T-helper 17 cell (primary cell): ENCODE results near the gene CCNT2. TPM values are rescaled to one million over a fixed set of nuclear protein-coding genes. Genes with fewer than 3 reads are reported as not detected.
"Not testable (repeated sequence)": the region's sequence is repeated elsewhere in the genome, so short reads cannot be mapped to it uniquely, and the experiment has no call there.

Experiments used
- ATAC-seq: fragments of 150-1000 bp; cut with Tn5 transposase; 2 replicates; pipeline ENCODE4 v1.10.0; 2021; ENCODE audit warnings: mild to moderate bottlenecking, moderate library complexity
- DNase-seq, 3 donors: peaks; one replicate each; pipeline versions ENCODE4 v3.0.0 to v3.0.0-alpha.2; 2020 to 2021
- H3K9me3 ChIP-seq: one replicate; pipeline ENCODE4 v1.7.0; 2013; ENCODE audit warnings: low read length, mild to moderate bottlenecking; ENCODE audit not compliant: control insufficient read depth, poor library complexity, severe bottlenecking
- H3K27ac Mint-ChIP-seq: one replicate; pipeline ENCODE4 v1.8.0; 2022; ENCODE audit warnings: mild to moderate bottlenecking, moderate library complexity, mixed read lengths
- H3K27me3 Mint-ChIP-seq: one replicate; pipeline ENCODE4 v1.8.0; 2022; ENCODE audit warnings: mixed read lengths
- H3K36me3 Mint-ChIP-seq: one replicate; pipeline ENCODE4 v1.8.0; 2022; ENCODE audit warnings: low read depth, mixed read lengths
- H3K4me1 Mint-ChIP-seq: one replicate; pipeline ENCODE4 v1.8.0; 2022; ENCODE audit warnings: mild to moderate bottlenecking, mixed read lengths
- H3K4me3 Mint-ChIP-seq: one replicate; pipeline ENCODE4 v1.8.0; 2022; ENCODE audit warnings: mild to moderate bottlenecking, moderate library complexity, mixed read lengths
- total RNA-seq, 4 donors: library from RNA in 2 of 4; stranded (reverse) in 2 of 4; gene quantifications; one replicate each; pipeline ENCODE4 v1.2.3 and lab custom pipeline; 2022 to 2026

Gene CCNT2
- total RNA-seq (10 to 100 TPM; 56.9 to 80.5 TPM), total RNA-seq (lab: John Stamatoyannopoulos, UW) (105 to 134 reads per million in 2 donors)

- DNase-seq, result peak; percentile 100
- Mint-ChIP-seq H3K27me3 (no peaks in the 10 kb centered on the region), H3K27ac (peak within 1 kb of the TSS; percentile 100), H3K4me1 (peaks cover 27% of the 10 kb centered on the region), H3K36me3 (peaks cover 9% of the 10 kb centered on the region), H3K4me3 (peak within 1 kb of the TSS; percentile 99)
- ATAC-seq, result peak; percentile 86
- no peaks in the 10 kb centered on the region for H3K9me3 ChIP-seq
Measured at GRCh38 chr2:134918526-134919340, at the start of gene CCNT2. Gene CCNT2, plus strand, starts transcription at chr2:134918822. Its CDS starts 33 bp downstream, at chr2:134918855.

GRCh38 chr2:134869946-134870736, 48.5 kb upstream of the CCNT2 start:
- no peaks in the 10 kb centered on the region for H3K36me3 Mint-ChIP-seq
- no peaks in the 10 kb centered on the region for H3K9me3 ChIP-seq
- no peak overlapping the region for H3K27ac Mint-ChIP-seq
- no peak overlapping the region for H3K4me3 Mint-ChIP-seq
- H3K27me3 Mint-ChIP-seq, result no peaks in the 10 kb centered on the region
- no peak for ATAC-seq
- H3K4me1 Mint-ChIP-seq, result no peaks in the 10 kb centered on the region
- DNase-seq, result no peak

- no peaks in the 10 kb centered on the region for H3K4me1 Mint-ChIP-seq
- peaks cover 3% of the 10 kb centered on the region for H3K9me3 ChIP-seq
- no peaks in the 10 kb centered on the region for H3K36me3 Mint-ChIP-seq
- no peaks in the 10 kb centered on the region for H3K27me3 Mint-ChIP-seq
- DNase-seq (no peak), ATAC-seq (no peak)
- no peak overlapping the region for H3K4me3 Mint-ChIP-seq
- no peak overlapping the region for H3K27ac Mint-ChIP-seq
Measured at GRCh38 chr2:134873152-134873551, 45.5 kb upstream of the CCNT2 start.

- Mint-ChIP-seq H3K36me3 (no peaks in the 10 kb centered on the region), H3K4me3 (no peak overlapping the region), H3K27me3 (no peaks in the 10 kb centered on the region), H3K27ac (no peak overlapping the region), H3K4me1 (no peaks in the 10 kb centered on the region)
- DNase-seq, result no peak
- no peak for ATAC-seq
- H3K9me3 ChIP-seq, result peaks cover 3% of the 10 kb centered on the region
Measured at GRCh38 chr2:134875309-134875708, 43.3 kb upstream of the CCNT2 start.

- H3K9me3 ChIP-seq, result no peaks in the 10 kb centered on the region
- no peak overlapping the region for H3K4me3 Mint-ChIP-seq
- no peak for ATAC-seq
- DNase-seq, result no peak
- no peak overlapping the region for H3K27ac Mint-ChIP-seq
- H3K36me3 Mint-ChIP-seq, result no peaks in the 10 kb centered on the region
- peaks cover 5% of the 10 kb centered on the region for H3K27me3 Mint-ChIP-seq
- H3K4me1 Mint-ChIP-seq, result no peaks in the 10 kb centered on the region
Measured at GRCh38 chr2:134882773-134883172, 35.8 kb upstream of the CCNT2 start.

- Mint-ChIP-seq H3K4me3 (no peak overlapping the region), H3K27me3 (peaks cover 12% of the 10 kb centered on the region), H3K4me1 (no peaks in the 10 kb centered on the region), H3K36me3 (no peaks in the 10 kb centered on the region), H3K27ac (no peak overlapping the region)
- DNase-seq (no peak), ATAC-seq (no peak)
- H3K9me3 ChIP-seq, result no peaks in the 10 kb centered on the region
Measured at GRCh38 chr2:134883552-134884293, 34.9 kb upstream of the CCNT2 start.

- ATAC-seq, result no peak
- H3K36me3 Mint-ChIP-seq, result no peaks in the 10 kb centered on the region
- H3K4me1 Mint-ChIP-seq, result no peaks in the 10 kb centered on the region
- no peak overlapping the region for H3K27ac Mint-ChIP-seq
- DNase-seq, result no peak
- H3K9me3 ChIP-seq, result no peaks in the 10 kb centered on the region
- no peak overlapping the region for H3K4me3 Mint-ChIP-seq
- H3K27me3 Mint-ChIP-seq, result peaks cover 14% of the 10 kb centered on the region
Measured at GRCh38 chr2:134884435-134884834, 34.2 kb upstream of the CCNT2 start.

GRCh38 chr2:134892282-134893035, 26.2 kb upstream of the CCNT2 start:
- Mint-ChIP-seq H3K4me1 (peaks cover 2% of the 10 kb centered on the region), H3K36me3 (no peaks in the 10 kb centered on the region), H3K4me3 (no peak overlapping the region), H3K27ac (no peak overlapping the region), H3K27me3 (peaks cover 18% of the 10 kb centered on the region)
- DNase-seq (no peak), ATAC-seq (no peak)
- H3K9me3 ChIP-seq, result no peaks in the 10 kb centered on the region

- ATAC-seq, result no peak
- no peaks in the 10 kb centered on the region for H3K9me3 ChIP-seq
- Mint-ChIP-seq H3K27ac (no peak overlapping the region), H3K4me1 (peaks cover 2% of the 10 kb centered on the region), H3K36me3 (no peaks in the 10 kb centered on the region), H3K27me3 (peaks cover 6% of the 10 kb centered on the region), H3K4me3 (no peak overlapping the region)
- DNase-seq, result no peak
Measured at GRCh38 chr2:134897932-134898331, 20.7 kb upstream of the CCNT2 start.

- H3K9me3 ChIP-seq, result no peaks in the 10 kb centered on the region
- H3K4me3 Mint-ChIP-seq, result no peak overlapping the region
- ATAC-seq, result no peak
- peaks cover 5% of the 10 kb centered on the region for H3K36me3 Mint-ChIP-seq
- peaks cover 2% of the 10 kb centered on the region for H3K4me1 Mint-ChIP-seq
- DNase-seq, result no peak
- H3K27me3 Mint-ChIP-seq, result peaks cover 17% of the 10 kb centered on the region
- no peak overlapping the region for H3K27ac Mint-ChIP-seq
Measured at GRCh38 chr2:134899204-134899603, 19.4 kb upstream of the CCNT2 start.

GRCh38 chr2:134900151-134900550, 18.5 kb upstream of the CCNT2 start:
- H3K9me3 ChIP-seq, result no peaks in the 10 kb centered on the region
- Mint-ChIP-seq H3K36me3 (peaks cover 5% of the 10 kb centered on the region), H3K27me3 (peaks cover 23% of the 10 kb centered on the region), H3K4me3 (no peak overlapping the region), H3K27ac (no peak overlapping the region), H3K4me1 (no peaks in the 10 kb centered on the region)
- ATAC-seq (no peak), DNase-seq (no peak)

GRCh38 chr2:134903701-134904100, 14.9 kb upstream of the CCNT2 start:
- DNase-seq, H3K27ac Mint-ChIP-seq, H3K9me3 ChIP-seq, ATAC-seq, H3K36me3 Mint-ChIP-seq, H3K4me1 Mint-ChIP-seq, H3K4me3 Mint-ChIP-seq: not testable (repeated sequence)
- peaks cover 38% of the 10 kb centered on the region for H3K27me3 Mint-ChIP-seq
